ENCODE results near the gene CCM2L.

CCM2L gene

DNA sequence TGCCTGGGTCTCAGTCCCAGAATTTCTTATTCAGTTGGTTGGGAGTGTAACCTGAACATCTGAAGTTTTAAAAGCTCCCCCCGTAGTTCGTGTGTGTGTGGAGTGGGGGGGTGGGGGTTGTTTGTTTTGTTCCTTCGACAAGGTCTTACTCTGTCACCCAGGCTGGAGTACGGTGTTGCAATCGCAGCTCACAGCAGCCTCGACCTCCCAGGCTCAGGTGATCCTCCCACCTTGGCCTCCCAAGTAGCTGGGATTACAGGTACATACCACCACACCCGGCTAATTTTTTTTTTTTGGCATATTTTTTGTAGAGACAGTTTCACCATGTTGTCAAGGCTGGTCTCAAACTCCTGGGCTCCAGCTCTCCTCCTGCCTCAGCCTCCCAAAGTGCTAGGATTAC, 3.1 kb downstream of the CCM2L start:
- no peak for TF ChIP-seq CTCF (IDR thresholded peaks at IDR 0.05; ENCODE audit: insufficient read depth, low read depth, low read length, missing control alignments)
- no peak overlapping the region for H3K4me3 ChIP-seq (ENCODE audit: low read length)
- DNase-seq (ENCODE audit: low read depth): no peak

GRCh38 chr20:32017711-32018251, 7.5 kb downstream of the CCM2L start:
- peak; percentile 71 for DNase-seq (ENCODE audit: low read depth)
- TF ChIP-seq CTCF (IDR thresholded peaks at IDR 0.05; ENCODE audit: insufficient read depth, low read depth, low read length, missing control alignments): peak; percentile 47

GRCh38 chr20:32018269-32019155, 8.3 kb downstream of the CCM2L start:
- no peak for TF ChIP-seq CTCF (IDR thresholded peaks at IDR 0.05; ENCODE audit: insufficient read depth, low read depth, low read length, missing control alignments)
- H3K4me3 ChIP-seq (ENCODE audit: low read length): peak overlapping the region; percentile 32
- peak; percentile 26 for DNase-seq (ENCODE audit: low read depth)

More at GRCh38 chr20:32017711-32018251, 7.5 kb downstream of the CCM2L start:
- no peak overlapping the region for H3K4me3 ChIP-seq (ENCODE audit: low read length)

DNA sequence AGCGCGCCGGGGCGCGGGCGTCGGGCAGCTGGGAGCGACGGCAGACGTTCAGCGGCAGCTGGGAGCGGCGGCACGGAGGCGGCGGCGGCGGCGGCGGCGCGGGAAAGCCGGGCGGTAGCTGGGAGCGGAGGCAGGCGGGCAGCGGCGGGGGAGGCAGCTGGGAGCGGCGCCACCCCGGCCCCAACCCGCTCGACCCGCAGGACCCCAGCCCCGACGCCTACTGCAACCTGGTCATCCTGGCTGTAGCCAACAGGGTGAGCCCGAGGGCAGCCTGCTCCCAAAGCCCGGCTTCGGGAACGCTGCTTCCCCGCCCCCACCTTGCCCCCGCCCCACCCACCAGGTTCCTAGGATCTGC, 8.9 kb downstream of the CCM2L start:
- TF ChIP-seq CTCF (IDR thresholded peaks at IDR 0.05; ENCODE audit: insufficient read depth, low read depth, low read length, missing control alignments): no peak
- no peak overlapping the region for H3K4me3 ChIP-seq (ENCODE audit: low read length)
- no peak for DNase-seq (ENCODE audit: low read depth)

DNA sequence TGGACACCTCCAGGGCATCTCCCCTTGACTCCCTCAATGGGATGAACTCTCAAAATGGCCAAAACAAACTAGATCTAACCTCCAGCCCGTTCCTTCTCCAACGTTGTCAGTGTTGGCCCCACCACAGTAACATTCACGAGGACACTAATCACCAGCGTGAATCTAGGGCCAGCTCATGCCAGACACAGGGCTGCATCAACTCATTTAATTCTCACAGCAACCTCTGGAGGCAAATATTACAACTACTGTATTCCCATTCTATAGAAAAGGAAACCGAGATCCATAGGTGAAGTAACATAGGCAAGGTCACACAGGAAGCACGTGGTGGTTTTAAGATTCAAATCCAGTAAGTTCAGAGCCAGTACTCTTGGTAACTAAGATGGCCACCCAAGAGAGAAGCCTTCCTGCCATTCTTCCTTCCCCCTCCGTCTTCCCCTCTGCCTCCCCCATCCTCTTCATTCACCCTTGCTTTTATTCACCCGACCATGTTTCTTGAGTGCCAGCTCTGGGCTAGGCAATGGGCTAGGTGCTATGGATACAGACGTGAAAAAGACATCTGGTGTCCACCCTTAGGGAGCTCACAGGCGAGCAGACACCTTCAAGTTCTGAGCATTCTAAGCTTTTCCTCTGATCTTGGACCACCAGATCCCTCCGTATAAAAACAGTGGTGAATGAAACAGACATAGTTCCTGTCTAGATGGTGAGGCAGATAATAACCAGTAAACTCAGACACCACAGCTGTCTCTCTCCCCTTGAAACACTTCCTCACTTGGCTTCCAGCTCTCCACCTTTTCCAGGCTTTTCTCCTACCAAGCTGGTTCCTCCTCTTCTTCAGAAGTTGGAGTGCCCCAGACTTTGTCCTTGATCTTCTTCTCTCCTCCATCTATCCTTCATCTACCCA, 9.6 kb downstream of the CCM2L start:
- DNase-seq (ENCODE audit: low read depth): no peak
- TF ChIP-seq CTCF (IDR thresholded peaks at IDR 0.05; ENCODE audit: insufficient read depth, low read depth, low read length, missing control alignments): no peak
- H3K4me3 ChIP-seq (ENCODE audit: low read length): no peak overlapping the region

GRCh38 chr20:32021091-32021490, 10.9 kb downstream of the CCM2L start:
- no peak for DNase-seq (ENCODE audit: low read depth)
- TF ChIP-seq CTCF (IDR thresholded peaks at IDR 0.05; ENCODE audit: insufficient read depth, low read depth, low read length, missing control alignments): no peak
- H3K4me3 ChIP-seq (ENCODE audit: low read length): no peak overlapping the region

Data from epithelial cell of esophagus (primary cell).